Glutamatergic neuron (in vitro differentiated cells): ENCODE data around the gene AK4. TPM values are rescaled to one million over a fixed set of nuclear protein-coding genes. Genes with fewer than 3 reads are reported as not detected.

Experiments used
- DNase-seq: peaks from one replicate; pipeline ENCODE4 v3.0.0; 2022
- H3K27ac Mint-ChIP-seq: one replicate; pipeline ENCODE4 v1.8.0; 2020; ENCODE audit warnings: mild to moderate bottlenecking, mixed read lengths, inconsistent platforms; ENCODE audit not compliant: unreplicated experiment
- H3K27me3 Mint-ChIP-seq: one replicate; pipeline ENCODE4 v1.8.0; 2020; ENCODE audit warnings: mild to moderate bottlenecking, moderate library complexity, mixed read lengths, inconsistent platforms; ENCODE audit not compliant: unreplicated experiment
- H3K36me3 Mint-ChIP-seq: one replicate; pipeline ENCODE4 v1.8.0; 2020; ENCODE audit warnings: mild to moderate bottlenecking, mixed read lengths, inconsistent platforms; ENCODE audit not compliant: unreplicated experiment
- H3K4me1 Mint-ChIP-seq: one replicate; pipeline ENCODE4 v1.8.0; 2020; ENCODE audit warnings: mild to moderate bottlenecking, low read depth, mixed read lengths, inconsistent platforms; ENCODE audit not compliant: unreplicated experiment
- H3K4me3 Mint-ChIP-seq: one replicate; pipeline ENCODE4 v1.8.0; 2020; ENCODE audit warnings: mild to moderate bottlenecking, mixed read lengths, inconsistent platforms; ENCODE audit not compliant: unreplicated experiment
- H3K9me3 Mint-ChIP-seq: one replicate; pipeline ENCODE4 v1.8.0; 2020; ENCODE audit warnings: mild to moderate bottlenecking, moderate library complexity, mixed read lengths, inconsistent platforms; ENCODE audit not compliant: unreplicated experiment
- CTCF ChIP-seq: fragments of 200-600 bp; sonication (generic); IDR thresholded peaks from one replicate; pipeline ENCODE4 v1.5.0; 2021; ENCODE audit not compliant: partially characterized antibody, unreplicated experiment
- total RNA-seq: library from RNA; stranded (reverse); fragmentation: NEBNext Ultra II Directional; extraction: Animal tissue kit (Norgen Biotek cat#: 25700); gene quantifications from one replicate; pipeline ENCODE4 v1.2.1, GENCODE V29; 2021; ENCODE audit not compliant: unreplicated experiment

The AK4 gene
- total RNA-seq, 1 donor from 2014 or later = 2.6 TPM

DNA sequence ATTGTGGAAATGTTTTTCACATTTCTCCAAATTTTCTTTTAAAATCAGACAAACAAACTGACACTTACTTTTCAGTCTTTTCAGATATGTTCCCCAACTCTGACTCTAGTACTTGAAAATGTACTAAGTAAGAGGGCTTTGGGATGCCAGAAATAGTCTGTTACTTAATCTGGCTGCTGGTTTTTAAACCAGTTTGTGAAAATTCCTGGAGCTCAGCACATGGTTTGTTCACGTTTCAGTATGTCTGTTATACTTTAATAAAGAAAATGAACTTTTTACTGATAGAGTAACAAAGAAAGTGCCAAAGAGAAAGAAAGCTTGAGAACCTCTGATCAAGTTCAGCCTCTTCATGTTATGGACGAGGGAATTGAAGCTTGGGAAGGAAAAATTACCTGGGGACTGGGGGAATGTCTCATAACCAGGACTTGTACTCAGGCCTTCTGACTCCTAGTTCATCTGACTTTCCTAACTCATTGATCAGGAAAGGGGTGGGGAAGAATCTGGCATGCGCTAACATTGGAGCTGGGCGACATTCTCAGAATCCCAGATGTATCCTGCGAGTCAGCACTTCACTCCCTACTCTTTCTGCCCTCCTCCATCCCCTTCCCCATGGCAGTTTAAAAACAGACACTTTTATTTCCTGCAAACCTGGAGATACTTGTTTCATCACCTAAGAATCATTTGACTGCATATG, 130.5 kb downstream of the AK4 start:
- peaks cover 2% of the 10 kb centered on the region for H3K27me3 Mint-ChIP-seq
- no peaks in the 10 kb centered on the region for H3K36me3 Mint-ChIP-seq
- H3K4me1 Mint-ChIP-seq = peaks cover 46% of the 10 kb centered on the region
- no peak for DNase-seq
- peak overlapping the region; percentile 80 for H3K4me3 Mint-ChIP-seq
- TF ChIP-seq CTCF = no peak
- H3K9me3 Mint-ChIP-seq = peaks cover 2% of the 10 kb centered on the region
- H3K27ac Mint-ChIP-seq = peak overlapping the region; percentile 72

DNA sequence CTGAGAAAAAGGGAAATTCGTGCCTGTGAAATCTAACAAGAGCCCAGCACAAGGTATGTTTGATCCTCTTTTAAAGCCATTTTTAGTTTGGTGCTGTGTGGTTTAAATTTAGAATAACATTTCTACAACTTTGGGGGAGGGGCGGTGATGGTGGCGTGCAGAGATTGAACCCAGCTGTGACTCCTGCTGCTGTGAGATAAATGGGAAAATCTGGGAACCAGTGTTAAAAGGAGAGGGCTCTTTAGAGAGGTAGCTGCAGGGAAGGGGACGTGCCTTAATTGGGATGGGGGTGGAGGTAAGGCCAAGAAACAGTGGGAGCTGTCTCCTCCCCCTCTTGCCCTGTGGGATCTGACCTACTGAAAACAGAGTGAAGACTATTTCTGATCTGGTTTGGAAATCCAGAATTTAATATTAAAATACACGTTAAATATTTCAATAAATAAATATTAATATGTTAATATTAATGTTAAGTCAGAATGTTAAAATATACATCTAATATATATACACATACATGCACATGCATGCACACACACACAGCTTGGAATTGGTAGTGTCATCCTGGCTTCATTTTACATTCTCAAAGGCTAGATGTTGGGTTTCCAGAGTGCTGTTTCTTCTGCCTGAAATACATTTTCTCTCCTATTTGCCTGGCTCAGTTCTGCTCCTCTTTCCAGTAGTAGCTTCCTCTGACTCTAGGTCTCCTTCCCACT, 131.2 kb downstream of the AK4 start:
- peaks cover 2% of the 10 kb centered on the region for H3K9me3 Mint-ChIP-seq
- H3K4me1 Mint-ChIP-seq = peaks cover 51% of the 10 kb centered on the region
- no peaks in the 10 kb centered on the region for H3K36me3 Mint-ChIP-seq
- TF ChIP-seq CTCF = no peak
- peak overlapping the region; percentile 91 for H3K27ac Mint-ChIP-seq
- peaks cover 2% of the 10 kb centered on the region for H3K27me3 Mint-ChIP-seq
- H3K4me3 Mint-ChIP-seq = peak overlapping the region; percentile 80
- no peak for DNase-seq

Other genes with a start within 250 kb of the AK4 start
- gene JAK1, start 181.7 kb upstream of the AK4 start, total RNA-seq = 16.9 TPM
- 54.6 TPM for gene DNAJC6, start 161.3 kb downstream of the AK4 start, total RNA-seq